Lower leg skin (tissue), 4 donors: ENCODE data around the gene SH3D21. TPM values are rescaled to one million over a fixed set of nuclear protein-coding genes. Genes with fewer than 3 reads are reported as not detected.

ENCODE experiments used
- DNase-seq, 2 donors: peaks; one replicate each; pipeline ENCODE4 v3.0.0-alpha.2; 2019; ENCODE audit warnings: low spot score in 2 of 2
- H3K4me3 ChIP-seq: fragments of 200-600 bp; sonication (generic); 2 replicates; pipeline ENCODE4 v1.5.1; 2017; ENCODE audit warnings: mild to moderate bottlenecking, low read depth; ENCODE audit not compliant: poor library complexity, severe bottlenecking
- CTCF ChIP-seq, 3 donors: fragments of 450-650 bp; IDR thresholded peaks; one replicate each; pipeline ENCODE4 v1.5.1; 2016; ENCODE audit warnings: antibody characterized with exemption in 3 of 3, mild to moderate bottlenecking in 3 of 3, moderate library complexity in 2 of 3
- POLR2A ChIP-seq, 2 donors: fragments of 450-650 bp; IDR thresholded peaks; one replicate each; pipeline ENCODE4 v1.6.1; 2016 to 2017; ENCODE audit warnings: antibody characterized with exemption in 2 of 2, mild to moderate bottlenecking in 1 of 2, moderate library complexity in 1 of 2
- WGBS, 2 donors: methylation state at CpG; one replicate each; pipeline ENCODE4 v1.1.5; 2018; 5-methylcytosine and 5-hydroxymethylcytosine counted together
- intact Hi-C: fragments of 100-400 bp; cut with DNase I; formaldehyde crosslinking; loops from one replicate; pipeline ENCODE4 v1.15.0; 2023; ENCODE audit warnings: low total_unique reads
- total RNA-seq, 4 donors: library from RNA; depleted of rRNA; stranded (reverse); fragments of >200 nt; gene quantifications; one replicate each; pipeline ENCODE4 v1.1.0, GENCODE V29; 2016

Gene SH3D21
- total RNA-seq, 4 donors from 2014 or later: 9.8 to 20.9 (median 14.6) TPM

- no peak overlapping the region for H3K4me3 ChIP-seq
- intact Hi-C loops: no loop called here
- TF ChIP-seq CTCF (IDR thresholded peaks at IDR 0.05) (no peak), POLR2A (IDR thresholded peaks at IDR 0.05) (no peak)
- 90 to 92% methylated on average over 6 of the region's 6 CpGs for WGBS, 2 donors
- no peak for DNase-seq
These were observed 21.9 kb downstream of the SH3D21 start for GRCh38 chr1:36328088-36328480.

GRCh38 chr1:36328713-36329112 is 22.5 kb downstream of the SH3D21 start:
- H3K4me3 ChIP-seq: no peak overlapping the region
- DNase-seq: peak in 1 of 2 donors; percentile 66
- WGBS, 2 donors: 51 to 58% methylated on average over 6 of the region's 6 CpGs
- no peak for TF ChIP-seq CTCF (IDR thresholded peaks at IDR 0.05)
- intact Hi-C loops: no loop called here

GRCh38 chr1:36329817-36330216 is 23.6 kb downstream of the SH3D21 start:
- 92 to 93% methylated on average over 9 of the region's 9 CpGs for WGBS, 2 donors
- intact Hi-C loops: loop anchor here (10.0 kb wide), 1 partner anchor 445 kb away; no protein-coding TSS in a partner anchor
- DNase-seq: no peak
- TF ChIP-seq CTCF (IDR thresholded peaks at IDR 0.05): no peak
- no peak for TF ChIP-seq POLR2A (IDR thresholded peaks at IDR 0.05)
- no peak overlapping the region for H3K4me3 ChIP-seq

DNA sequence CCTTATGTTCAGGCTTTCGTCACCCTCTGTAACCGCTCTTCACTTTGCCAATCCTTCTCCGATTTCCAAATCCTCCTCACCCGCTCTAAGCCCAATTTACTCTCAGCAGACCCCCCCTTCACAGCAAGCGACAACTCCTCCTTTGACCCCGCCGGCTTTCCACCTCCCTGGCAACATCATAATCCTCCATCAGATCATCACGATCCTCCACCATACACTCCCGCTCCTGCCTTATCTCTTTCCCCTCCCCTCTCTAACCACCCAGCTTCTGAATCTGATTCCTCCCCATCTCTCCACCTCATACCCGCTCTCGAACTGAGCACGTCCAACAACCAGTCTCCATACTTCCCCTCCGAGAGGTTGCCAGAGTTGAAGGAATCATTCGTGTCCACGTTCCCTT is 24.8 kb downstream of the SH3D21 start:
- DNase-seq: no peak
- TF ChIP-seq POLR2A (IDR thresholded peaks at IDR 0.05): no peak
- no peak for TF ChIP-seq CTCF (IDR thresholded peaks at IDR 0.05)
- H3K4me3 ChIP-seq: no peak overlapping the region
- intact Hi-C loops: loop anchor here (10.0 kb wide), 1 partner anchor 444 kb away; no protein-coding TSS in a partner anchor
- WGBS, 2 donors: 90 to 91% methylated on average over 15 of the region's 15 CpGs

- no peak for DNase-seq
- intact Hi-C loops: loop anchor here (10.0 kb wide), 1 partner anchor 437 kb away; no protein-coding TSS in a partner anchor
- WGBS, 2 donors: 89 to 97% methylated on average over 6 of the region's 6 CpGs
- TF ChIP-seq POLR2A (IDR thresholded peaks at IDR 0.05) (no peak), CTCF (IDR thresholded peaks at IDR 0.05) (no peak)
- no peak overlapping the region for H3K4me3 ChIP-seq
These were observed 31.7 kb downstream of the SH3D21 start for GRCh38 chr1:36337830-36338229.

DNA sequence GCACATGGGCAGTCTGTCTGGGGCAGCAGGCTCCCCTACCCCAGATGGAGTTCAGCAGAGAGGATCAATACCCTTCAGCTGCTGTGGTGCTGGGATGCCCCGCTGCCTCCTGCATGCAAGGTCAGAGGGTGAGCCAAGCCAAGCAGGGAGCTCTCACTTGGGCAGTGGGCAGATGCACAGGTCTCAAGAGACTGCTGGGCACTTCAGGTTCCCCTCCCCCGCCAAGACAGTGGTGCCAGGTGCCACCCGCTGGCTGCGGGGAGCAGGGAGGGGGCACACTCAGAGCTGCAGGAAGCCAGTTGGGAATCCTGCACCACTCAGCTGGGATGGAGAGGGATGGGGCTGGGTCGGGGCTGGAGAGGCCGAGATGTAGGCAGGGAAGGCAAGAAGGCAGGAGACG is 33.0 kb downstream of the SH3D21 start:
- WGBS, 2 donors: 83 to 90% methylated on average over 4 to 7 of the region's 7 CpGs
- no peak for DNase-seq
- intact Hi-C loops: loop anchor here (10.0 kb wide), 1 partner anchor 436 kb away; no protein-coding TSS in a partner anchor
- no peak for TF ChIP-seq CTCF (IDR thresholded peaks at IDR 0.05)
- no peak for TF ChIP-seq POLR2A (IDR thresholded peaks at IDR 0.05)
- H3K4me3 ChIP-seq: no peak overlapping the region
